Epidermal melanocyte (primary cell): ENCODE measurements around the gene THADA.
"Not testable (repeated sequence)": the region's sequence is repeated elsewhere in the genome, so short reads cannot be mapped to it uniquely, and the experiment has no call there.

Source experiments
- DNase-seq: peaks from one replicate; pipeline ENCODE4 v3.0.0; 2011; ENCODE audit warnings: low spot score; ENCODE audit not compliant: insufficient read length

The THADA gene, protein sequence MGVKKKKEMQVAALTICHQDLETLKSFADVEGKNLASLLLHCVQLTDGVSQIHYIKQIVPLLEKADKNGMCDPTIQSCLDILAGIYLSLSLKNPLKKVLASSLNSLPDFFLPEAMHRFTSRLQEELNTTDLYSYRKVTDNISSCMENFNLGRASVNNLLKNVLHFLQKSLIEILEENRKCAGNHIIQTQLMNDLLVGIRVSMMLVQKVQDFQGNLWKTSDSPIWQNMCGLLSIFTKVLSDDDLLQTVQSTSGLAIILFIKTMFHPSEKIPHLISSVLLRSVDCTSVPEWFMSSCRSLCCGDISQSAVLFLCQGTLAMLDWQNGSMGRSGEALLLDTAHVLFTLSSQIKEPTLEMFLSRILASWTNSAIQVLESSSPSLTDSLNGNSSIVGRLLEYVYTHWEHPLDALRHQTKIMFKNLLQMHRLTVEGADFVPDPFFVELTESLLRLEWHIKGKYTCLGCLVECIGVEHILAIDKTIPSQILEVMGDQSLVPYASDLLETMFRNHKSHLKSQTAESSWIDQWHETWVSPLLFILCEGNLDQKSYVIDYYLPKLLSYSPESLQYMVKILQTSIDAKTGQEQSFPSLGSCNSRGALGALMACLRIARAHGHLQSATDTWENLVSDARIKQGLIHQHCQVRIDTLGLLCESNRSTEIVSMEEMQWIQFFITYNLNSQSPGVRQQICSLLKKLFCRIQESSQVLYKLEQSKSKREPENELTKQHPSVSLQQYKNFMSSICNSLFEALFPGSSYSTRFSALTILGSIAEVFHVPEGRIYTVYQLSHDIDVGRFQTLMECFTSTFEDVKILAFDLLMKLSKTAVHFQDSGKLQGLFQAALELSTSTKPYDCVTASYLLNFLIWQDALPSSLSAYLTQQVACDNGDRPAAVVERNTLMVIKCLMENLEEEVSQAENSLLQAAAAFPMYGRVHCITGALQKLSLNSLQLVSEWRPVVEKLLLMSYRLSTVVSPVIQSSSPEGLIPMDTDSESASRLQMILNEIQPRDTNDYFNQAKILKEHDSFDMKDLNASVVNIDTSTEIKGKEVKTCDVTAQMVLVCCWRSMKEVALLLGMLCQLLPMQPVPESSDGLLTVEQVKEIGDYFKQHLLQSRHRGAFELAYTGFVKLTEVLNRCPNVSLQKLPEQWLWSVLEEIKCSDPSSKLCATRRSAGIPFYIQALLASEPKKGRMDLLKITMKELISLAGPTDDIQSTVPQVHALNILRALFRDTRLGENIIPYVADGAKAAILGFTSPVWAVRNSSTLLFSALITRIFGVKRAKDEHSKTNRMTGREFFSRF (N-terminal part only)

DNA sequence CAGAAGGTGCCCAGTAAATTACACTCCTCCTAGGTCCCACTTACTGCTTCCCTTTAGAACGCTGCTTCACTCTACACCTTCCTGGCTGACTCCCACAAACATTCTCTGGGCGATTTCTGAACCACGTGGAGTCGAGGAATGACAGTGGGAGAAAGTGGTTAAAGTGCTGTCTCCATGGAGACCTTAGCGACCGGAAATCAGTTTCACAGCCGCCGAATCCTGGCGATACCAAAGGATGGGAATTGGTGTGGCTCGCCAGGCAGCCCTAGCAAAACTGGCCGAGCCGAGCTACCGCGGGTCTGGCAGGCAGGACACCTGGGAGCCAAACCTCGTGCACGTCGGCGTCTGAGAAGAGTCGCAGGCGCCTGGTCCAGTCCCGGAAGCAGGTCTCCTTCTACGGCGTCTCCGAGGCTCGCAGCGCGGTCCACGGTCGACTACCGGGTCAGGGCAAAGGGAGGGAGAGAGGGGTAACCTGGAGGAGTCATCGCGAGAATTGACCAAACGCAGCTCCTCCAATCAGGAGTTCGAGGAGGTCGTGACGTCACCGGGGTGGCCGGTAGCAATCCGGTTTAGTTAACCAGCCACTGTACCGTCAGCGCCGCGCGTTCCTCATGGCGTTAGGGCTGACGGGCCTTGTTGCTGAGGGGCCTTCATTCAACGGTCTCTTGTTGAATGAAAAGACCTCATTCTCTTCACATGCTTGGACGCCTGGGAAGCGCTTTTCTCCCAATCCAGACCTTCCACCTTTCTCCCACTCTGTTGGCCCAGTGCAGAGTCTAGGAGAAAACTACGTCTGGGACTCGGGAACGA, at the start of gene THADA:
Gene THADA (minus strand): TSS at position 436 of the 810 bp plus-strand sequence. CDS start 3,646 bp downstream, outside the sequence.
- peak; percentile 87 for DNase-seq

DNA sequence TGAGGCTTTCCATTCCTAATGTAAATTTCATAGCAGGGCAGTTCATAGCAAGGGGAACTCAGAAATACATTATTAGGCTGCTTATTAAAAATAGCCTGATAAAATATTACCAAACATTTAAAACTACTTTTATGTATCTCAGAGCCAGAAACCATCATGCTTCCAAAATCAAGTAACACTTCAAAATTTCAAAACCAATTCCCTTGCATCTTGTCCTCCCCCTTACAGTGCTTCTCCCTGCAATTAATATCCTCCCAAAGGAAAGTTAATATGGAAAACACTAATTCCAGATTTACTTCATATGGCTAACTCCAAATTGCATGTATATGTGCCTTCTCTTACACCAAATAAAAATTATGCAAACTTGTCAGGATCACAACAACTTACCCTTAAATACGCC, 47.8 kb upstream of the THADA start:
- DNase-seq: no peak

DNA sequence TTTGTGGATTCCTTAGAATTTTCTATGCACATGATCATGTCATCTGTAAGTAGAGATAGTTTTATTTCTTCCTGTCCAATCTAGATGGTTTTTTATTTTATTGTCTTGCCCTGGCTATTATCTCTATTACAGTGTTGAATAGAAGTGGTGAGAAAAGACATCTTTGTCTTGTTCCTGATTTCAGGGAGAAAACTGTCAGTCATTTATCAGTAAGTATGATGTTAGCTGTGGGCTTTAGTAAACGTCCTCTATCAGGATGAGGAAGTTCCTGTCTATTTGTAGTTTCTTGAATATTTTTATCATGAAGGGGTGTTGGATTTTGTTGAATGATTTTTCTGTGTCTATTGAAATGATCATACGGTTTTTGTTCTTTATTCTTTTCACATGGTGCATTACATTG, 46.5 kb upstream of the THADA start:
- no peak for DNase-seq

DNA sequence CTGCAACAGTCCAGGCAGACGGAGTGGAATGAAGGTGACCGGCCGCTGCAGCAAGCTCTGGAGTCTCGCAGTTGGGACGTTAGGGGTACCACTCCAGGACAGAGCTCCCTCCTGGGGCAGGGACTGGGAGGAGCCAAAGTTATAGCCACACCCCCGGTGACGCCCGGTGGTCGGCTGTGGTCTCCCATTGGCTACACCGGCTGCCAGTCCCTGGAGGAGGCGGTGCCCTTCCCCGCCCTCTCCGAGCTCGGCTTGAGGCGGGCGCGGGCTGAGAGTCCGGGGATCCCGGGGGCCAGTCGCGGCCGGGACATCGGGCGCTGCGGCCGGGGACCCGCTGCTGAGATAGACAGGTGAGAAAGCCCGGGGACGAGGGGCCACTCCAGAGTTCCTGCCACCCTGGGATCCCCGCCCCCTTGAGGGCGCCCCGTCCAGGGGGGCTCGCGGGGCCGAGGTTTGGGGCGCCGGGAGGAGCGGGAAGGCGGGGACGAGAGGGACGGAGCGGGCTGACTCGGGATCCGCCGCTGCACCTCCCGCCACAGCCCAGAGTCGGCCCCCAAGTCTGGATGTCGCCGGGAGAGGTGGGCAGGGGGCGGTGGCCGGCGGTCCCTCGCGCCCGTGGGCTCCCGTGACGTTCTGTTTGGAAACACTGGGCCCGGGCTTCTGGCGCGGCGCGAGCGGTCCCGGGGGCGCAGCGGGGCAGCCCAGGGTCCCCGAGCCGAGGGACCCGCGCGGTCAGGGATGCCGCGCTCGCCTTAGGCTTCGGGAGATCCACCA, 41.4 kb upstream of the THADA start, which contains the start of gene PLEKHH2:
Gene PLEKHH2 (plus strand): TSS at position 231 of the 774 bp plus-strand sequence. CDS start 7,414 bp downstream, outside the sequence.
- peak; percentile 86 for DNase-seq

DNA sequence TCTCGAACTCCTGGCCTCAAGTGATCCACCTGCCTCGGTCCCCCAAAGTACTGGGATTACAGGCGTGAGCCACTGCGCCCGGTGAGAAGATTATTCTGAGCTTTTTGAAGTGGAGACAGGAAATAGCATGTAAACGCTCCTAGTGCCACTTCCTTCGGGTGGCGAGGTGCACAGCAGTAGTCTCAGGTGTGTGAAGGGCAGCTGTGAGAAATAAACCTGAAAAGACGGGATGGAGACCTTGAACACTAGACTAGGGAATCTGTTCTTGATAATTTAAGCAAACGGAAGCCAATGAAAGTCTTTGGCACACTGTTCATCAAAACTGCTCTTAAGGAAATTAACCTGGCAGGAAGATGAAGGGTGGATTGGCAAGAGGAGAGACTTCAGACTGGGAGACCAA, 40.8 kb upstream of the THADA start:
- no peak for DNase-seq

DNA sequence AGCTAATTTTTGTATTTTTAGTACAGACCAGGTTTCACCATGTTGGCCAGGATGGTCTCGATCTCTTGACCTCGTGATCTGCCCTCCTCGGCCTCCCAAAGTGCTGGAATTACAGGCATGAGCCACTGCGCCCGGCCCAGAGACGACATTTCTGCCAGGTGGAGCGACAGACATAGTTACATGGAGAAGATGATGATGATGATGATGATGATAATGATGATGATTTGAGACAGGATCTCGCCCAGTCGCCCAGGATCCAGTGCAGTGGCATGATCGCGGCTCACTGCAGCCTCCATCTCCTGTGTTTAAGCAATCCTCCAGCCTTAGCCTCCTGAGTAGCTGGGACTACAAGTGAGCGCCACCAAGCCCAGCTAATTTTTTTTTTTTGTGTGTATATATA, 40.3 kb upstream of the THADA start:
- DNase-seq: not testable (repeated sequence)

DNA sequence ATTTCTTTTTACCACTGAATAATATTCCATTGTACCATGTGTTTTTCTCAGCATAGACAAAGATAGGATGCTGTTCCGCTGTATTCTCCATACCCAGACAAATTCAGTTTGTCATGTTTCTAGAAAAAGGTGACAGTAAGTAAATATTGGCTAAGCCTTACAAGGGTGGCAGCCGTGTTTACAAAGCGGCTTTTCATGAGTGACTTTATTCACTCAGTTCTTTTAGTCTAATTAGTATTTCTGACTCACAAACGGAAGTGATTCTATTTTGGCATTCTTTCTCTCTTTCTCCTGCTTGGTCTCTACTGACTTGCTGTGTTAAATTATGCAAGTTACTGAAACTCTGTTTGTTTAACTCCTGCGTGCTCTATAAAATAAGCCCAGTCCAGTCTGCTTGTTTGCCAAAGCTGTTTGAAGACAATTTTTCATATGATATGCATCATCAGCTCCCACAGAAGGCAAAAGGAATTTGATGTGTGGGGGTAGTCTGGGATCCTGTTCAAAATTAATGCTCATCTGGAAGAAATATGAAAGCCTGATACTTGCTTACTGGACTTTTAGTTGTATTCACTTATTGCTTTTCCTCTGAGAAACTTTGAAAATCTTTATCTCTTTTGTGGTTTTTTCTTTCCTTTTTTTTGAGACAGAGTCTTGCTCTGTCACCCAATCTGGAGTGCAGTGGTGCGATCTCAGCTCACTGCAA, 38.9 kb upstream of the THADA start:
- no peak for DNase-seq

DNA sequence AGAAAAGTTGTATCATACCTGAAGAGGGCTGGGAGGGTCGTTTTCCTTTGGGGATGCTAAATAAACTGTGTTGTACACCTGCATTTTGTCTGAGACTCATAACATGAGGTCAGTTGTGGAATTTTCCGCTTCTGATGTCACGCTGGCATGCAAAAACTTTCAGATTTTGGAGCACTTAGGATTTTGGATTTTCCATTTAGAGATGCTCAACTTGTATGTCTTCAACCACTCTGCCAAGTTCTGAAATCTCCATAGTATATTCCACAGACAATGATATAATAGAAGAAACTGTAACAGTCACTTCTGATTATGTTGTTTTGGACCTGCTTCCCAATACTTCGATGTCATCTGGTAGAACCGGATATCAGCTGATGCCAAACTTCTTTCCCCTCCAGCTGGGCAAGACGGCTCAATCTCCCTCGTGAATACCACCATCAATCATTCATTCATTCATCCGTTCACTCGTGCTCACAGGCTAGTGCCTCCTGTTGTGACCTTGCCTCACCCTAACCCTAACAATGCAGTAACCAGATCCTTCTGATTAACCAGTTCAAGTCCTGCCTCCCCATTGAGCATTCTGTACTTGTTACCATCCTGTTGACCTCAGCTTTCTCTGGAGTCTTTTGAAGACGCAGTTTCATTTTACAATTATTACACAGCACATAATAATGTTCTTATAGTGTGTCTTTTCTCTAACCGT, 35.9 kb upstream of the THADA start:
- no peak for DNase-seq

DNA sequence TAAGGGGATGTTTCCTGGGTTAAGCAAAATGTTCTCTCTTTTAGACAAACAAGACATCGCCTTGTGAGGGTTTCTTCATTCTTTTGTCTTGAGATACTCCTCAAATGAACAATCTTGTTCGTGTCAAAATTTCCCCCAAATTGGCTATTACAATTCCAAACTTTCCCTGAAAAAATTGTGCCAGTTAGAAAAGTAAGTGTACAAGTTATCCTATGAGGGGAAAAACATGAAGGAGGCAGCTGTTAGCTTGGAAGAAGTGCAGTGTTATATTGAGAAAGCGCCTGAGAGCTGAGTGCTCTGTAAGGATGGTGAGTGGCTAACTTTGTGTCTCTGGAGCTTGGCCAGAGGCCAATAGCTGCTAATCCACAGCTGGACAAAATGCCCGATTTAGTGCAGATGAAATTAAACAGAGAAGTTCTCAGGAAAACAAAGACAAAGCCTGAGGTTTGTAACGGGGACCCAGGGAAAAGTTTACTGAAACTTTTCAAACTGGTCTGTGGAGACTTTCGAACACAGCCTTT, 27.2 kb upstream of the THADA start:
- no peak for DNase-seq

DNA sequence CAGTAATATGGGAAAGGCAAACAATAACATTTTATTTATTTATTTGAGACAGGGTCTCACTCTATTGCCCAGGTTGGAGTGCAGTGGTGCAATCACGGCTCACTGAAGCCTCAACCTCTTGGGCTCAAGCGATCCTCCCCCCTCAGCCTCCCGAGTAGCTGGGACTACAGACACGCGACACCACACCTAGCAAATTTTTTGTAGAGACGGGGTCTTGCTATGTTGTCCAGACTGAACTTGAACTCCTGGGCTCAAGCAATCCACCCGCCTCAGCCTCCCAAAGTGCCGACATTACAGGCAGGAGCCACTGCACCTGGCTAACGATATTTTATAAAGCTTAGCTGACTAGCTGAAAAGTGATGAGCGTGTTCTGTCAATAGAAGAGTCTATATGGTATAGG, 23.7 kb upstream of the THADA start:
- no peak for DNase-seq

DNA sequence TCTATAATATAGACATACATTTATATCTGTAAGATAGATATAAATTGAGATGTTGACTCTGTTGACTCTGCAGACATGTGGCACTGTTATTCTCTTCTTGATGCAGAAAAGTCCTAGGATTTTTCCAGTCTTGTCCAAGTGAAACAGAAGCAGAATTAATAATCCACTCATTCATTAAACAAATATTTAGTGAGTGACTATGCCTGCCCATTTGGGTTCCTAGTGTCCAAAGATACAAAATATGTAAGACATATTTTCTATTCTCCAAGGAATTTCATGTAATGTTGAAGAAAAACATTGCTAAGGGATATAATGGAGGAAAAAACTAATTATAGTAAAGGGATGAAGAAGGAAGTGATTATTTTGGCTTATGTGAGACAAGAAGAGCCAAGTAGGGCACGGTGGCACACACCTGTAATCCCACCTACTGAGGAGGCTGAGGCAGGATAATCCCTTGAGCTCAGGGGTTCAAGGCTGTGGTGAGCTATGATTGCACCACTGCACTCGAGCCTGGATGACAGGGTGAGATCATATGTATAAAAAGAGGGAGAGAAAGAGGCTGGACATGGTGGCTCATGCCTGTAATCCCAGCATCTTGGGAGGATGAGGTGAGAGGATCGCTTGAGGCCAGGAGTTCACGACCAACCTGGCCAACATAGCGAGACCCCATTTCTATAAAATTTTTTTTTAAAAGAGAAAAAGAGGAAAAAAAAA, 21.3 kb upstream of the THADA start:
- DNase-seq: no peak

DNA sequence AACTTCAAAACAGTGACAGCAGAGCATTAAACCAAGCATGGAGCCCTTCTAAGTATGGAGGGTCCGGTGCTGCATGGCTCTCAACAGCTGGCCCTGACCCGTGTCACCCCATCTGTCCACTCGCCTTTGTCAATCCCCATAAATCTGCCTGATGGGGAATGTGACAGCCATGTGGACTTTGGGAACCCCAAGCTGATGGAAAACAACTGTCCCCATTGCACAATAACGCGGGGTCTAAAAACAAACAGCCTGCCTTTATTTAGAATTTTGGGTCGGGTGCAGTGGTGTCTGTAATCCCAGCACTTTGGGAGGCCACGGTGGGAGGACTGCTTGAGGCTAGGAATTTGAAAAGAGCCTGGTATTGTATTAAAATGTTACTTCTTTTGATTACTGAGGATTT, 17.1 kb upstream of the THADA start:
- no peak for DNase-seq

DNA sequence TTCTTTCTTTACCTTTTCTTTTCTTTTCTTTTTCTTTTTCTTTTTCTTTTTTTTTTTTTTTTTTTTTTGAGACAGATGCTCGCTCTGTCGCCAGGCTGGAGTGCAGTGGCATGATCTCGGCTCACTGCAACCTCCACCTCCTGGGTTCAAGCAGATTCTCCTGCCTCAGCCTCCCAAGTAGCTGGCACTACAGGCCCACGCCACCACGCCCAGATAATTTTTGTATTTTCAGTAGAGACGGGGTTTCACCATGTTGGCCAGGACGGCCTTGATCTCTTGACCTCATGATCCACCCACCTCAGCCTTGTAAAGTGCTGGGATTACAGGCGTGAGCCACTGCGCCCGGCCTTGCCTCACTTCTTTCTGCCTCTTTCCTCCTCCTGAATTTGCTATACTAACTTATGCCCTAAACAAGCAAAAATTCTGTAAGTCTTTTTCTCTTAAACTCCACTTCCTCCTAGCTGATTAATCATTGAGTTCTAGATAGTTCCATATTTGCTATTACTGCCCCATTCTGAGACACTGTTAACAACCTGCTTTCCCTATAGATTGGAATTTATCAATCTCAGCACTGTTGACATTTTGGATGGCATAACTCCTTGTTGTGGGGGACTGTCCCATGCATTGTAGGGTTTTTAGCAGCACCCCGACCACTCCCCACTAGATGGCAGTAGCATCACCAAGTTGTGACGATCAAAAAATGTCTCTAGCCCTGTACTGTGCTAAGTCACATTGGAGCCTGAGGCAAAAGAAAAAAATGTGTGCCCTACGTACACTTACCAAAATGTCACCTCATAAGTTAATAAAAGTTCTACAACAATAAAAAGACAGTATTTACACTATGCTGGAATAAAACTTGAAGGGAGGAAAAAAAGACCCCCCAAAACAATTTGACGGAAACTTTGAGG, 16.4 kb upstream of the THADA start:
- no peak for DNase-seq

DNA sequence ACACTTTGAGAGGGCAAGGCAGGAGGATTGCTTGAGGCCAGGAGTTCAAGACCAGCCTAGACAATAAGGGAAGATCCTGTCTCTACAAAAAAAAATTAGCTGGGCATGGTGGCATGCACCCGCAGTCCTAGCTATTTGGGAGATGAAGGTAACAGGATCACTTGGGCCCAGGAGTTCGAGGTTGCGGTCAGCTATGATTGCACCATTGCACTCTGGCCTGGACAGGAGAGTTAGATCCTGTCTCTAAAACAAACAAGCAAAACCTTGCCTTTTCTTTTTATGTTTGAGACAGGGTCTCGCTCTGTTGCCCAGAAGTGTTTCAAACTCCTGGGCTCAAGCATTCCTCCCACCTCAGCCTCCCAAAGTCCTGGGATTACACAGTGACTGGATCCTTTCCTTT, 14.5 kb upstream of the THADA start:
- no peak for DNase-seq

DNA sequence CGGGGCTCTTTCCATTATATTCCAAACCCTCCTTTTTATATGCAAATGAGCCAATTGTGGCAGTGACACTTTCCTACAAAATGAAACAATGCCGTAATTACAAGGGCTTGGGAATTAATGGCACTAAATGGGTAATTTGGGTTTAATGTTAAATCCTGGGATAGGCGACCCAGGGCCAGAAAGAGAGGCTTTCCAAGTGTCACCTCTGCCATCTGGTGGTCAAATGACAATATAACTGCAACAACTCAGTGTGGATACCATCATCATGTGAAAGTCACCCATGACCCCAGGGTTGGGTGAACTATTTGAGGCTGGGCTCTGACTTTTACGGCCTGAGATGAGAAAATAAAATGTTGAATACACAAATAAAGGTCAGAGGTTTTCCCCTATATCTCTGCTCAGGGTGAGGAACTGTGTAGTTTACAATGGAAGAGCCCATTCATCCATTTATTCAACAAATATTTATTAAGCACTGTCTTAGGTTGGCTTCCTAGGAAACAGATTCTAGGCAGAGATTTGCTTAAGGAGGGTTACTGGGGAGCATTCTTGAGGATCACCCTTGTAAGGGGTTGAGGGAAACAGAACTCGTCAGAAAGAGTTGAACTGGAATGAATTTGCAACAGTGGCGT, 13.6 kb upstream of the THADA start:
- peak; percentile 27 for DNase-seq

DNA sequence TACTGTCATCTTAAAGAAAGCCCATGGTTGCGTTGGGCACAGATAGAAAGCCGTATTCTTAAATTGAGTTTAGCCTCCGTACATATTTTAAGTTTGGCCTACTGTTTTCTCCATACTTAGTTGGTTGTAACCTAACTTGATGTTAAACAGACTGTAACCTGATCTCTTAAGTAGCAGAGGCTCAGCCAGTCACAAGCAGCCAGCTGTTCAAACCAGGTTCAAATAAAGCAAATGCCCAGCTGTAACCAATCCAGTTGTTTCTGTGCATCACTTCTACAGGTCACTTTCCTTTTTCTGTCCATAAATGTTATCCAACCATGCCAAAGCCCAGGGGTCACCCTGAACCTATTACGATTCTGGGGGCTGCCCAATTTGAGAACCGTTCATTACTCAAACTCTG, 10.0 kb upstream of the THADA start:
- no peak for DNase-seq
